NK-92 treated with Interleukin-12 subunit alpha and Interleukin-12 subunit beta, amount 100 ng/mL, for 24 hours (cell line): ENCODE measurements around the gene ACVR1B.
A peak's percentile ranks its signal among the peaks of the same experiment; 100 is the strongest.

ENCODE experiments used
- DNase-seq: peaks from one replicate; lab custom pipeline; 2025; lab: John Stamatoyannopoulos, UW

Gene ACVR1B

GRCh38 chr12:51917041-51917590 is 34.4 kb upstream of the ACVR1B start:
- no peak for DNase-seq

- no peak for DNase-seq
Measured at GRCh38 chr12:51917746-51918453, 33.6 kb upstream of the ACVR1B start.

DNA sequence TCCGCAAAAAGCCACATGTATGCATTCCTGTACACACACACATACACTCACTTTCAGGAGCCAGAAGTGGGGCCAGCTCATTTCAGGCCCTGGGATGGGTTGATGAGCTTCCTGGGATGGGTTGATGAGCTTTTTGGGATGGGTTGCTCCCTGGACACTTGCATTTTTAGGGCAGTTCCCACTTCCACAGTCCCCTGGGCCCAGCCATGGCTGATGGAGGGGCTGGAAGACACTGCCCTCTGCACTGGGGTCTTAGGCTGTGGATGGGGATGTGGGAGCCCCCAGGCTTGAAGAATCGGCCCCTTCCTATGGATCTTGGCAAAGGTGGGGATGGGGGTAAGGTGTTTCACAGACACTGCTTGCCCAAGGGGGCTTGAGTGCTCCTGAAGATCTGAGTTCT is 31.5 kb upstream of the ACVR1B start:
- no peak for DNase-seq

GRCh38 chr12:51921017-51921725 is 30.3 kb upstream of the ACVR1B start:
- DNase-seq = no peak

DNA sequence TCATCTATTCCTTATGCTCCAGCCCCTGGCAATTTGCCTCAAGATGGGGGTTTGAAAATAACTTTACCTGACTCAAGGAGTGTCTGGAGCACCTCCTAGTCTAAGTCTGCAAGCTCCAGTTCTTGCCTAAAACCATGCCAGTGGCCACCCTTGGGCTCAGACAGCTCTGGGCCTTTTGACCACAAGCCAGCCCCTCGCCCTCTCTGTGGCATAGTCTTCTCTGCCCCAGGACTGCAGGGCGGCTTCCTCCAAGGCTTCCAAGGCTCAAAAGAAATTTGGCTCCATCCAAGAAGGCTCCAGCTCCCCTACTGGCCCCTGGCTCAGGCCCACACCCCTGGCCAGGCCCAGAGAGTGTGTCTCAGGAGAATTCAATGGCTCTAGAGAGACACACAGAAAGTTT is 29.4 kb upstream of the ACVR1B start:
- no peak for DNase-seq

DNA sequence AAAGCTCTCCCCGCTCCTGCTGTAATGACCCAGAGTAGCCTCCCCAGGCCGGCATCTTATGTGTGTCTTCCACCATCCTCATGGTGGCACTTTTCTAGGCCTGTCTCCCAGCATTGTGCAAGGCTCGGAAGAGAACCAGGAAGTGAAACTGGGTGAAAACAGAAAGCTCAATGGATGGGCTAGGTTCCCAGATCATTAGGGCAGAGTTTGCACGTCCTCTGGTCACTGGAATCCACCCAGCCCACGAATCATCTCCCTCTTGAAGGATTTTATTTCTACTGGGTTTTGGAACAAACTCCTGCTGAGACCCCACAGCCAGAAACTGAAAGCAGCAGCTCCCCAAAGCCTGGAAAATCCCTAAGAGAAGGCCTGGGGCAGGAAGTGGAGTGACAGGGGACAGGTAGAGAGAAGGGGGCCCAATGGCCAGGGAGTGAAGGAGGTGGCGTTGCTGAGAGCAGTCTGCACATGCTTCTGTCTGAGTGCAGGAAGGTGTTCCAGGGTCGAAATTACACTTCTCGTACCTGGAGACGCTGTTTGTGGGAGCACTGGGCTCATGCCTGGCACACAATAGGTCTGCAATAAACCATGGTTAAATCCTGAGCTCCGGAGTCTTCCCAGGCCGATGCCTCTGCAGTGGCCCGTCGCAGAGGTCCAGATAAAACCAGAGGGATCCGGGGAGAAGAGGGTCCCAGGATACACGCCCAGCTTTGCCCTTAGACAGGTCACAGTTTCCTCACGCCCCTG is 28.6 kb upstream of the ACVR1B start:
- no peak for DNase-seq

- no peak for DNase-seq
Measured at GRCh38 chr12:51923506-51924365, 27.8 kb upstream of the ACVR1B start.

- DNase-seq = no peak
Measured at GRCh38 chr12:51924551-51925319, 26.8 kb upstream of the ACVR1B start.

- DNase-seq = no peak
Measured at GRCh38 chr12:51925346-51926063, 26.0 kb upstream of the ACVR1B start.

DNA sequence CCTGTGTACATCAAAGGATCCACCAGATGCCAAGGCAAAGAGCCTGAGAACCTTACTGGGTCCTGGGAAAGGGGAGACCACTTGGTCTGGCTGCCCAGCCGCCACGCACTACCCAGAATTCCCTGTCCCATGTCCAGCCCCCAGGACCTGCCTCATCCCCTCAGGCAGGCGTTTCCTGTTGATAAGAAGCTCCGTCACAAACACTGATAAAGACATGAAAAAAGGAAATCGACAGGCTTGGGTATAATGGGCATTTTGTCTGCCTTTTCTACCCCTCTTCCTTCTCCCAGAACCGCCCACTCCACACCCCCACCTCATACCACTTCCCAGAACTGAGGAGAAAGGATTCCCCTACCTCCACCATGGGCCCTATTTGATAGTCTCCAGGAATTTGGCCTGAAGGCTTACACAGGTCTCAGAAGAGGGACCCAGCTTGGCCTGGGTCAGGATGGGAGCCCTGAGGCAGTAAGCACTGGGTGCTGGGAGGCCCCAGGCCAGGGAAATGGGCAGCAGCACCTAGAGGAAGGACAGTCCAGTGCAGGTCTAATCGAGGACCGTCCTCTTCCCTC is 25.4 kb upstream of the ACVR1B start:
- DNase-seq = no peak

- peak; percentile 9 for DNase-seq
Measured at GRCh38 chr12:51926718-51927117, 24.8 kb upstream of the ACVR1B start.

DNA sequence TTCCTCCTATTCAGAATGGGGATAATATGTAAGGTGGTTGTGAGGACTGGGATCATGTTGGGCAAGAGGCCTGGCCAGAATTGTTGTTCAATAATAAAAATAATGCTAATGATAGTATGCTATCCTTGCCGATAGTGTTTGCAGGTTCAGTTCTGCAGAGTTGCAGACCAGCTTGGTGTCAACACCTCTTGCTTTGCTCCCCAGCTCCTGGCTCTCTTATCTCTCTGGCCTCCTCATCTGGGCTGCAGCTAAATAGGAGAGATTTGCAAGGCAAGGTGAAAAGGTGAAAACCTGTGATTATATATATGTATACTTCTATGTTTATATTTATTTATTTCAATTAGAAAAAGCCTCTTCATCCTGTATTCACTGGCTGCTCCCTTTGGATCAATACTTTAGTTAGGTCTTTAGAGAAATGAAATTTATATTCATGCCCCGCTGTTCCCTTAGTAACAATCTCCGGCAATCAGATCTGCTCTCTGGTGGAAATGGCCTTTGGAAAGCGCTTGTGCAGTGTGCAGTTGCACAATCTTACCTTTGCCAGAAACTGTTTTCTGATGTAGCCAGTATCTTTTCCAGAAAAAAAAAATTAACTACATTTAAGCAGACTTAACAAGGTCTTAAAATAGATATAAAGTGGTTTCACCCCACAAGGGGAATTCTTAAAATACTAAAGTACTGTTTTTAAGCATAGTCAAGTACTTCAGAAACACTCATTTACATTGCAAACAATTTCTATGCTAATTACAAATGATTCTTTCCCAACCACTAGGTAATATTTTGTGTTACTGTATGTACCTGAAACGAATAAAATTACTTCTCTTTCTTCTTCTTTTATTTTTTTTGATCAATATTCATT is 19.1 kb upstream of the ACVR1B start:
- DNase-seq = no peak

DNA sequence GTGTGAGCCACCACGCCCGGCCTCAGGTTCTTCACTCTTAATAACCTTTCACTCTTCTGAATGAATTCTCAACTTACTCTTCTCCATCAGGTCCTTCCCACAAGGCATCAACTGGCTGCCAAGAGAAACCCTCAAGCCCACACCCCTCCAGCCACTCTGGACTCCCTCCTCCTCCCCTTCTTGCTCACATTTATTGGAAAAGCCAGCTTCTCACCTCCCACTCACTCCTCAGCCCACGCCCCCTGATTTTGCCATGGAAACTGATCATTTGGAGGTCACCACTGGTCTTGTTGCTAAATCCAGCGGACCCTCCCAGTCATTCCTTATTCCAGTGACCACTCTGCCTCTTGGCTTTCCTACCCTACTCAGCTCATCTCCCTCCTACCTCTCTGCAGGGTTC is 17.4 kb upstream of the ACVR1B start:
- DNase-seq = no peak

GRCh38 chr12:51937926-51938325 is 13.6 kb upstream of the ACVR1B start:
- no peak for DNase-seq

DNA sequence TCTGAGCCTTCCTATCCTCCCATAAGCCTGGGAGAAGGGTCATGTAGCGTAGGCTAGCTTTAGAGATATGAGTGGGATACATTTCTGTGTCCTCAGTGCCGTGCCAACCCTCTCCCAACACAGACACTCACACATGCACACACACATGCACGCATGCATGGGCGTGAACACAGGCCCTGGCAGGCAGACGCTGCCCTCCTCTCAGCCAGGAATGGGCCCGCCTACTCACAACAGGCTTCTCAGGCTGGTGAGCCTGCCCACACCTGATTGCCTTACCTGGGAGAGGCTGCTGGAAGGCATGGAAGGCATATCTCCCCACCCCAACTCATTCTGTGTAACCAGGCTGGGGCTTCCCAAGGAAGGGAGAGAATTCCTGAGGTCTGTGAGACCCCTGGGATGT is 12.8 kb upstream of the ACVR1B start:
- DNase-seq = no peak

GRCh38 chr12:51941011-51941581 is 10.4 kb upstream of the ACVR1B start:
- DNase-seq = no peak

DNA sequence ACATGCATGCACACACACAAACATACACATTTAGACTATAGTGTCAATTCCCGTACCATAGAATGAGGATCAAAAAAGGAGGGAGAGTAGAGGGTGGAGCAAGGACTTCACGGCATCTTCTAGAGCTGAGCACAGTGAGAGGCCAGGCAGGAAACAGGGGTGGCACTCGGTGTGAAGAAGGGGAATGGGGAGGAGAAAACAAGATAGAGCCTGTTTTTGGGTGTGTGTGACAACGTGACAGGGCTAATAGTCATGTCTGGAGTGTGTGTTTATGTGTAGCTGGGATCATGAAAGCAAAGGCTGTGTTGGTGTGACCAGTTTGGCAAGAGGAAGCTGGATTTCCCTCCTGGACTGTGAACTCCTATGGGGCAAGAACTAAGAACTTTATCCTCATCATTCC is 9.9 kb upstream of the ACVR1B start:
- DNase-seq = no peak

DNA sequence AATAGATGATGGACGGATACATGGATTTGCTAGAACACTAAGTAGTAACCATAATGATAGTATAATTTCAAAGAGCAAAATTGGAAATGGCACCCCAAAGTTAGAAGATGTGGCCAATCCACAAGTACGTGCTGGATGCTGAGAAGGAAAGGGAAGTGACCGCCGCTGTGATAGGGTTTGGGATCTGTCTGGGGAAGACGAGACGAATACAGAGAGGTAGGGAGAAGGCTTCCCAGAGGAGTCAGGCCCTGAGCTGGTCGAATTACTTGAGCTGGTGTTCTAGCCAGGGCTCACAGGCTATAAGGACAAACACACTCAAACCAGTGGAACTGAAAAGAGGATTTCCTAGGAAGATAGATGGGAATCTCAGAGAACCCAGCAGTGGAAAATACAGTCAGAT is 9.4 kb upstream of the ACVR1B start:
- DNase-seq = no peak
